Adrenal gland (tissue), 12 donors: ENCODE measurements around the gene ATRAID. TPM values are rescaled to one million over a fixed set of nuclear protein-coding genes. Genes with fewer than 3 reads are reported as not detected.

ENCODE experiments used
- DNase-seq, 7 donors: peaks; one replicate each; pipeline ENCODE4 v3.0.0-alpha.2; 2019 to 2020
- H3K27ac ChIP-seq, 5 donors: fragments of 200-600 bp; sonication (generic) in 4 of 5; 1 replicate in 3 of 5; 2 replicates in 2 of 5; pipeline versions ENCODE4 v1.5.1 to v1.8.0; 2016 to 2020; ENCODE audit warnings: mild to moderate bottlenecking in 1 of 5
- H3K27me3 ChIP-seq: fragments of 200-600 bp; 2 replicates; pipeline ENCODE4 v1.8.0; 2021
- H3K36me3 ChIP-seq, 2 donors: fragments of 200-600 bp; replicated peaks in 1 of 2; 1 replicate in 1 of 2; 2 replicates in 1 of 2; pipeline versions ENCODE4 v1.5.1 to v1.8.0; 2018 to 2022
- H3K4me1 ChIP-seq, 2 donors: fragments of 200-600 bp; replicated peaks in 1 of 2; 1 replicate in 1 of 2; 2 replicates in 1 of 2; pipeline versions ENCODE4 v1.5.1 to v1.8.0; 2018 to 2021
- H3K4me3 ChIP-seq, 4 donors: fragments of 200-600 bp; sonication (generic) in 3 of 4; one replicate each; pipeline ENCODE4 v1.5.1; 2016 to 2018
- H3K9me3 ChIP-seq, 3 donors: fragments of 200-600 bp; sonication (generic) in 1 of 3; replicated peaks in 1 of 3; 1 replicate in 2 of 3; 2 replicates in 1 of 3; pipeline versions ENCODE4 v1.5.1 to v1.8.0; 2016 to 2021
- CTCF ChIP-seq, 6 experiments: fragments of 450-650 bp in 4 of 6; fragments of 200-600 bp in 2 of 6; sonication (generic) in 1 of 6; IDR thresholded peaks; 1 replicate in 5 of 6; 2 replicates in 1 of 6; pipeline versions ENCODE4 v1.5.1 to v1.8.0; 2016 to 2021; ENCODE audit warnings: antibody characterized with exemption in 6 of 6, mild to moderate bottlenecking in 2 of 6, moderate library complexity in 1 of 6
- POLR2A ChIP-seq, 2 donors: fragments of 450-650 bp; IDR thresholded peaks; one replicate each; pipeline ENCODE4 v1.6.1; 2017; ENCODE audit warnings: antibody characterized with exemption in 2 of 2, mild to moderate bottlenecking in 2 of 2, moderate library complexity in 1 of 2
- WGBS, 4 donors: extraction: QIAGEN DNeasy Blood & Tissue Kit in 2 of 4; methylation state at CpG; one replicate each; pipeline versions ENCODE4 v1.1.5 to v1.1.7; 2013 to 2017; 5-methylcytosine and 5-hydroxymethylcytosine counted together
- intact Hi-C, 2 donors: fragments of 100-400 bp; cut with DNase I; formaldehyde crosslinking; loops; one replicate each; pipeline versions ENCODE4 v1.14.1 to v1.15.0; 2022 to 2023
- polyA plus RNA-seq, 3 donors: library from polyadenylated mRNA; stranded (reverse); fragments of 200-250 nt in 2 of 3; fragments of 350-450 nt in 1 of 3; fragmentation: Illumina TruSeq in 1 of 3; extraction: RNeasy Lipid Tissue Mini Kit (QIAGEN cat#74804) in 1 of 3; gene quantifications; one replicate each; pipeline ENCODE4 v1.2.3, GENCODE V29; 2013 to 2014
- total RNA-seq, 9 donors: library from RNA; depleted of rRNA in 4 of 9; stranded (reverse); fragments of >200 nt in 4 of 9; fragments of 120-200 nt in 1 of 9; fragmentation: NEBNext Ultra II Directional in 1 of 9; extraction: Animal tissue kit (Norgen Biotek cat#: 25700) in 1 of 9; gene quantifications; one replicate each; pipeline versions ENCODE4 v1.1.0 to v1.2.4, GENCODE V29; 2013 to 2023
- donor health status: healthy with polysubstance abuse.
- donor health status: Bipolar disorder and iron deficiency.
- donor health status: DM: yes; HTN: yes; CAD: no.
- donor health status: DM: no; HTN: no; CAD: no.
- donor health status: DM: no; HTN: no; CAD: no.
- donor health status: DM: yes; HTN: yes; CAD: no.

The ATRAID gene
- total and polyA plus RNA-seq, 12 donors, result 124 to 292 (median 169) TPM

GRCh38 chr2:27256855-27257454 is 45.1 kb downstream of the ATRAID start:
- DNase-seq, result no peak
- Histone ChIP-seq H3K36me3 (no peaks in the 10 kb centered on the region), H3K4me3 (no peak overlapping the region), H3K4me1 (peaks cover 0 to 8% of the 10 kb centered on the region in 2 donors), H3K9me3 (no peaks in the 10 kb centered on the region), H3K27ac (no peak overlapping the region), H3K27me3 (no peaks in the 10 kb centered on the region)
- intact Hi-C loops, result no loop called here
- WGBS, 4 donors, result 78 to 94% (median 85%) methylated on average over 7 of the region's 7 CpGs
- TF ChIP-seq CTCF (IDR thresholded peaks at IDR 0.05) (no peak), POLR2A (IDR thresholded peaks at IDR 0.05) (no peak)

GRCh38 chr2:27258051-27258450 is 46.2 kb downstream of the ATRAID start:
- no peak for DNase-seq
- 78 to 89% (median 84%) methylated on average over 5 to 8 of the region's 8 CpGs for WGBS, 4 donors
- H3K27me3 ChIP-seq, result no peaks in the 10 kb centered on the region

GRCh38 chr2:27261241-27261925 is 49.5 kb downstream of the ATRAID start:
- WGBS, 4 donors, result 58 to 68% (median 64%) methylated on average over 11 of the region's 11 CpGs
- H3K27ac ChIP-seq, result no peak overlapping the region
- H3K4me1 ChIP-seq, result peaks cover 23 to 37% of the 10 kb centered on the region in 2 donors
- no peaks in the 10 kb centered on the region for H3K36me3 ChIP-seq
- peaks cover 7% of the 10 kb centered on the region for H3K27me3 ChIP-seq
- no peaks in the 10 kb centered on the region for H3K9me3 ChIP-seq
- TF ChIP-seq CTCF (IDR thresholded peaks at IDR 0.05) (no peak), POLR2A (IDR thresholded peaks at IDR 0.05) (no peak)
- intact Hi-C loops, result no loop called here
- DNase-seq, result no peak
- H3K4me3 ChIP-seq, result no peak overlapping the region

More at GRCh38 chr2:27258051-27258450, 46.2 kb downstream of the ATRAID start:
- Histone ChIP-seq H3K4me3 (no peak overlapping the region), H3K27ac (no peak overlapping the region), H3K4me1 (peaks cover 9 to 19% of the 10 kb centered on the region in 2 donors), H3K9me3 (no peaks in the 10 kb centered on the region), H3K36me3 (no peaks in the 10 kb centered on the region)
- intact Hi-C loops, result no loop called here
- TF ChIP-seq POLR2A (IDR thresholded peaks at IDR 0.05) (no peak), CTCF (IDR thresholded peaks at IDR 0.05) (no peak)

- peaks cover 7% of the 10 kb centered on the region for H3K27me3 ChIP-seq
- peaks cover 23 to 37% of the 10 kb centered on the region in 2 donors for H3K4me1 ChIP-seq
- WGBS, 4 donors, result 3 to 8% (median 5%) methylated on average over 16 to 40 of the region's 40 CpGs
- no peak overlapping the region for H3K27ac ChIP-seq
- H3K9me3 ChIP-seq, result no peaks in the 10 kb centered on the region
- H3K4me3 ChIP-seq, result peak overlapping the region in 2 of 4 donors; percentile 20 to 67
- H3K36me3 ChIP-seq, result no peaks in the 10 kb centered on the region
- TF ChIP-seq CTCF (IDR thresholded peaks at IDR 0.05), result no peak
- no peak for TF ChIP-seq POLR2A (IDR thresholded peaks at IDR 0.05)
- no peak for DNase-seq
- intact Hi-C loops, result no loop called here
Measured at GRCh38 chr2:27261926-27262298, 50.1 kb downstream of the ATRAID start.
